Spinal cord (tissue), 10 donors: ENCODE results near the gene UNC13B. TPM values are rescaled to one million over a fixed set of nuclear protein-coding genes. Genes with fewer than 3 reads are reported as not detected.

Experiments
- DNase-seq, 6 donors: peaks; one replicate each; pipeline versions ENCODE4 v3.0.0 to v3.0.0-alpha.2; 2013 to 2015; ENCODE audit warnings: low spot score in 6 of 6, low read depth in 4 of 6
- H3K27ac ChIP-seq: one replicate; pipeline ENCODE4 v1.5.1; 2013; ENCODE audit warnings: low read depth, low read length, control low read depth
- H3K27me3 ChIP-seq: one replicate; pipeline ENCODE4 v1.6.1; 2013; ENCODE audit warnings: low read length; ENCODE audit not compliant: control insufficient read depth, insufficient read depth
- H3K36me3 ChIP-seq: one replicate; pipeline ENCODE4 v1.6.1; 2013; ENCODE audit warnings: low read length; ENCODE audit not compliant: control insufficient read depth, insufficient read depth
- H3K4me1 ChIP-seq: one replicate; pipeline ENCODE4 v1.6.1; 2013; ENCODE audit warnings: low read length; ENCODE audit not compliant: control insufficient read depth, insufficient read depth
- H3K4me3 ChIP-seq: one replicate; pipeline ENCODE4 v1.5.1; 2013; ENCODE audit warnings: low read depth, low read length, control low read depth
- H3K9me3 ChIP-seq: one replicate; pipeline ENCODE4 v1.6.1; 2013; ENCODE audit warnings: low read length; ENCODE audit not compliant: control insufficient read depth, insufficient read depth
- WGBS: methylation state at CpG from one replicate; pipeline ENCODE4 v1.1.5; 2013; ENCODE audit warnings: missing lambda C conversion rate; ENCODE audit not compliant: insufficient coverage; 5-methylcytosine and 5-hydroxymethylcytosine counted together
- polyA plus RNA-seq, 2 donors: library from polyadenylated mRNA; unstranded; fragments of 120-200 nt; gene quantifications; one replicate each; pipeline ENCODE4 v1.2.1, GENCODE V29; 2013; ENCODE audit not compliant: insufficient read length in 2 of 2
- total RNA-seq, 2 donors: library from RNA; depleted of rRNA in 1 of 2; stranded (reverse); fragments of 120-200 nt in 1 of 2; fragments of >200 nt in 1 of 2; gene quantifications; one replicate each; pipeline versions ENCODE4 v1.2.3 to v1.2.4, GENCODE V29; 2013 to 2014
- donor health status: healthy.

The UNC13B gene
- total and polyA plus RNA-seq, 4 donors = 20.2 to 37.9 (median 24.9) TPM

DNA sequence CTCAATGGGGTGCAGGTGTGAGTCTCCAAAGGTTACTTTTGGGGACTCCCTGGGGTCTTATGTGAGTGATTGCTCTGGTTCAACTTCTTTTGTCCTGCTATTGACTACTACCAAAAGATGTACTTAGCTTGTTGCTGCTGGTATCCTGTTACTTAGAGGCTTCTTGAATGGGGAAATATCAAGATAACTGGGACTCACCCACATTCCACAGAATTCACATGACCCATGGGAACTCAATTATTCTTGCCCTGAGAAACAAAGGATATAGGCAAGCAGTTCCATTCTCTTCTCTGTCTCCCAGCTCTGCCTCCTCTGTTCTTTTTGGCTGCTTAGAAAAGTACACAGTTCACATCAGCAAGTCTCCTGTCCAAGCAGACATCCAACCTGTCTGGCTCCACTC lies 105.9 kb downstream of the UNC13B start:
- H3K36me3 ChIP-seq = no peaks in the 10 kb centered on the region

GRCh38 chr9:35269919-35270318 lies 108.1 kb downstream of the UNC13B start:
- Histone ChIP-seq H3K27ac (no peak overlapping the region), H3K4me3 (no peak overlapping the region), H3K9me3 (no peaks in the 10 kb centered on the region), H3K27me3 (no peaks in the 10 kb centered on the region), H3K4me1 (no peaks in the 10 kb centered on the region), H3K36me3 (no peaks in the 10 kb centered on the region)
- WGBS = no CpG with 5 or more reads among the region's 1 CpG
- no peak for DNase-seq

More for the DNA sequence above, 105.9 kb downstream of the UNC13B start:
- Histone ChIP-seq H3K4me1 (no peaks in the 10 kb centered on the region), H3K4me3 (no peak overlapping the region), H3K9me3 (no peaks in the 10 kb centered on the region), H3K27ac (no peak overlapping the region), H3K27me3 (no peaks in the 10 kb centered on the region)
- DNase-seq = no peak

DNA sequence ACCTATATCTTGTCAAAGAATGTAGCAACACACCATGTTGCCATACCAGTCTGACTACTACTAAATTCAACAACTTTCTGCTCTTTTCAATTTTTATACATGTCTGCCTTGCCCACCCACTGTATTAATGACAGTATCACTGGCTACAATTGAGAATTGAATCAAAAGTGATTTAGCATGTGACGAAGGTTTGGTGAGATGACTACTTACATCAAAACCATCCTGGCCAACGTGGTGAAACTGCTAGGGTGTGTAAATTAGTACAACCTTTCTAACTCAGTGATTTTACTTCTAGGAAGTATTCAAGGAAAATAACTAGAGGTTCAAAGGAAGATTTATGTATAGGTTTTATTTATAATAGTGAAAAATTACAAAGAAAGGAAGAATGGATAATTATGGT lies 109.8 kb downstream of the UNC13B start:
- Histone ChIP-seq H3K4me3 (no peak overlapping the region), H3K36me3 (no peaks in the 10 kb centered on the region), H3K27me3 (no peaks in the 10 kb centered on the region), H3K4me1 (no peaks in the 10 kb centered on the region), H3K27ac (no peak overlapping the region), H3K9me3 (no peaks in the 10 kb centered on the region)
- WGBS = no CpG with 5 or more reads among the region's 2 CpGs
- no peak for DNase-seq

- H3K27ac ChIP-seq = no peak overlapping the region
- WGBS = no CpG with 5 or more reads among the region's 2 CpGs
- H3K27me3 ChIP-seq = no peaks in the 10 kb centered on the region
- H3K4me1 ChIP-seq = no peaks in the 10 kb centered on the region
- no peaks in the 10 kb centered on the region for H3K9me3 ChIP-seq
- DNase-seq = no peak
- H3K36me3 ChIP-seq = no peaks in the 10 kb centered on the region
- no peak overlapping the region for H3K4me3 ChIP-seq
Measured at GRCh38 chr9:35272989-35273388, 111.2 kb downstream of the UNC13B start.

- no peaks in the 10 kb centered on the region for H3K9me3 ChIP-seq
- 100% methylated on average over 2 of the region's 5 CpGs for WGBS
- H3K4me1 ChIP-seq = no peaks in the 10 kb centered on the region
- H3K27me3 ChIP-seq = no peaks in the 10 kb centered on the region
- H3K36me3 ChIP-seq = no peaks in the 10 kb centered on the region
- H3K27ac ChIP-seq = no peak overlapping the region
- no peak overlapping the region for H3K4me3 ChIP-seq
- DNase-seq = no peak
Measured at GRCh38 chr9:35273591-35273990, 111.8 kb downstream of the UNC13B start.

- WGBS = no CpG with 5 or more reads among the region's 2 CpGs
- DNase-seq = no peak
Measured at GRCh38 chr9:35274993-35275392, 113.2 kb downstream of the UNC13B start.

DNA sequence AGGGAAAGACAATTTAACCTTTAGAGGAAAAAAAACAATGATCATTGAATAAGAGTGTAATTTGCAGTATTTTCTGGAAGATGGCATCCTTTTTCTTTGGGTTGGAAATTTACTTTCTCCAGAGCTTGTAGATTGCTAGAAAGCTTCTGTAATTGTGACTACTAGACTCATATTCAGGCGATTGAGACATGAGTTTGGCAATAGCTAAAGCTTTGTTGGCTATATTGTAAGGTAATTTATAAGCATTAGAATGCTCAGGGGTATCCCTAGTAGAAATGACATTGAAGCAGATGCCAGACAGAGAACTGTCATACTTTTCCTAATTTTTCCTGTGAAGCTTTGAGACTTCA lies 115.3 kb downstream of the UNC13B start:
- no peaks in the 10 kb centered on the region for H3K36me3 ChIP-seq
- no peaks in the 10 kb centered on the region for H3K27me3 ChIP-seq
- H3K9me3 ChIP-seq = no peaks in the 10 kb centered on the region
- no peak overlapping the region for H3K27ac ChIP-seq
- no CpG with 5 or more reads among the region's 1 CpG for WGBS
- H3K4me3 ChIP-seq = no peak overlapping the region
- no peaks in the 10 kb centered on the region for H3K4me1 ChIP-seq
- peak in 1 of 6 donors; percentile 26 for DNase-seq

More at GRCh38 chr9:35274993-35275392, 113.2 kb downstream of the UNC13B start:
- no peaks in the 10 kb centered on the region for H3K27me3 ChIP-seq
- H3K4me1 ChIP-seq = no peaks in the 10 kb centered on the region
- H3K4me3 ChIP-seq = no peak overlapping the region
- H3K9me3 ChIP-seq = no peaks in the 10 kb centered on the region
- no peaks in the 10 kb centered on the region for H3K36me3 ChIP-seq
- H3K27ac ChIP-seq = no peak overlapping the region

DNA sequence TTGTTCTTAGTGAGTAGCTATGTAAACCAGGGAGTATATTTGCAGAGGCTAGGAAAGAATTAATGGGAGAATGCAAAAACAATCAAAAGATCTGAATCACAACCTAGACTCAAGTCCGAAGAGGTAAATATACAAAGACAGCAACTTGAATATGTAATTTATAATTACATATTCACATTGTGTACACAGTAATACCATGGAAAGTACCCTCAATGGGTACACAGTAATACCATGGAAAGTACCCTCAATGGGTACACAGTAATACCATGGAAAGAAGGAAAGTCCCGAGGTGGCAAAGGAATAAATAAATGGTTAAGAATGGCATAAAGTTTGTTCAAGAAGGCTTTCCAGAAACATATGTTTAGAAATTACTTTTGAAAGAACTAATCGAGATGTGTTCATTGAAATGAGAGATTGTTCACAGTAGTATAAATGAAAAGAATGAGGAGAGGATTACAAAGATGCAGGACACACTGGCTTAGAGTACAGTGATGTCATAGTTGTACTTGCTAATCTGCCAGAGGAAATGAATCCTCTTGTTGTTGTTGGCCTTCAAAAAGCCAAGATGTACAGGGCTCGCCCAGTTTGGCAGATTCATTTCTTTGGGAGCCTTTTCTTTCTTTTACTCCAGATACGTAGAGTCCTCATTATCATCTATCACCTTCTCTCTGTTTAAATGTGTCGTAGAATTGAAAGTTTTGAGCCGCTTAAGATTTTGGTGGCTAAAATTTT lies 116.0 kb downstream of the UNC13B start:
- H3K36me3 ChIP-seq = no peaks in the 10 kb centered on the region
- H3K4me3 ChIP-seq = no peak overlapping the region

GRCh38 chr9:35279946-35280345 lies 118.1 kb downstream of the UNC13B start:
- 100% methylated on average over 1 of the region's 2 CpGs for WGBS
- Histone ChIP-seq H3K9me3 (no peaks in the 10 kb centered on the region), H3K4me3 (no peak overlapping the region), H3K27ac (no peak overlapping the region), H3K4me1 (no peaks in the 10 kb centered on the region), H3K36me3 (no peaks in the 10 kb centered on the region), H3K27me3 (no peaks in the 10 kb centered on the region)
- no peak for DNase-seq

More for the DNA sequence above, 116.0 kb downstream of the UNC13B start:
- Histone ChIP-seq H3K27me3 (no peaks in the 10 kb centered on the region), H3K9me3 (no peaks in the 10 kb centered on the region), H3K4me1 (no peaks in the 10 kb centered on the region), H3K27ac (peak overlapping the region; percentile 49)
- 0% methylated on average over 1 of the region's 7 CpGs for WGBS
- DNase-seq = peak in 1 of 6 donors; percentile 60

DNA sequence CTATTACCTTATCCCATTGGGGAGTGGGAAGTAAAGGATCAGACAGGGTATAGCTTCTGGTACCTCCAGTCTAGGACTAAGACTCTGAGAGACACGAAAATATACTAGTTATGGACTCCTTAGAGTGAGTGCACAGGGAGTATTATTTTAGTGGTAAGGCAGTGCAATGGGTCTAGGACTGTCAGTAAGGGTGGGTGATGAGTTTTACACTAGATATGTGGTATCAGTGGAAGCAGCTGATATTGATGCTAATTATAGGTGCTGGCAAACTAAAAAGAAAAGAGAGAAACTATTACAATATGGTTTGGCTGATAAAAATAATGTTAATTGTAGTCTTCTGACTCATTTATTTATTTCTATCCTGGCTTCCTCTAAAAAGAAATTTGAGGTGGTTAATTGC lies 118.6 kb downstream of the UNC13B start:
- DNase-seq = no peak
- WGBS = 100% methylated on average over 1 of the region's 1 CpG
- no peaks in the 10 kb centered on the region for H3K27me3 ChIP-seq
- H3K36me3 ChIP-seq = no peaks in the 10 kb centered on the region
- H3K4me1 ChIP-seq = no peaks in the 10 kb centered on the region
- no peaks in the 10 kb centered on the region for H3K9me3 ChIP-seq
- H3K27ac ChIP-seq = no peak overlapping the region
- no peak overlapping the region for H3K4me3 ChIP-seq
